HPDE6-E6E7 (cell line): ENCODE measurements around the gene TREML1.
"Not testable (repeated sequence)": the region's sequence is repeated elsewhere in the genome, so short reads cannot be mapped to it uniquely, and the experiment has no call there.

Source experiments
- DNase-seq: peaks from one replicate; pipeline ENCODE4 v3.0.0; 2011; ENCODE audit warnings: missing footprints; ENCODE audit errors: extremely low spot score

TREML1 gene

GRCh38 chr6:41153992-41154625 lies at the start of gene TREML1:
Gene TREML1 (minus strand): TSS chr6:41154347. CDS start chr6:41154288, 59 bp downstream.
- DNase-seq, result no peak

GRCh38 chr6:41201764-41202173 lies 47.6 kb upstream of the TREML1 start:
- DNase-seq, result no peak

GRCh38 chr6:41200901-41201763 lies 47.0 kb upstream of the TREML1 start, which contains the start of gene TREML2:
Gene TREML2 (minus strand): TSS chr6:41201149. CDS start chr6:41201008, 141 bp downstream.
- DNase-seq, result no peak

- no peak for DNase-seq
Observed at GRCh38 chr6:41200296-41200900, 46.3 kb upstream of the TREML1 start.

- DNase-seq, result no peak
Observed at GRCh38 chr6:41199552-41200246, 45.6 kb upstream of the TREML1 start.

GRCh38 chr6:41197234-41197633 lies 43.1 kb upstream of the TREML1 start:
- no peak for DNase-seq

- DNase-seq, result no peak
Observed at GRCh38 chr6:41194386-41194785, 40.2 kb upstream of the TREML1 start.

- no peak for DNase-seq
Observed at GRCh38 chr6:41193884-41194283, 39.7 kb upstream of the TREML1 start.

GRCh38 chr6:41193171-41193734 lies 39.1 kb upstream of the TREML1 start:
- no peak for DNase-seq

GRCh38 chr6:41191569-41191968 lies 37.4 kb upstream of the TREML1 start:
- no peak for DNase-seq

GRCh38 chr6:41190791-41191190 lies 36.6 kb upstream of the TREML1 start:
- DNase-seq, result no peak

GRCh38 chr6:41189967-41190366 lies 35.8 kb upstream of the TREML1 start:
- DNase-seq, result no peak

GRCh38 chr6:41189046-41189445 lies 34.9 kb upstream of the TREML1 start:
- DNase-seq, result not testable (repeated sequence)

GRCh38 chr6:41187924-41188886 lies 34.1 kb upstream of the TREML1 start:
- no peak for DNase-seq

- DNase-seq, result no peak
Observed at GRCh38 chr6:41186031-41186562, 31.9 kb upstream of the TREML1 start.

- DNase-seq, result no peak
Observed at GRCh38 chr6:41184761-41185160, 30.6 kb upstream of the TREML1 start.

- DNase-seq, result peak; percentile 61
Observed at GRCh38 chr6:41182069-41183034, 28.2 kb upstream of the TREML1 start.

- DNase-seq, result no peak
Observed at GRCh38 chr6:41181566-41181965, 27.4 kb upstream of the TREML1 start.

GRCh38 chr6:41179163-41179562 lies 25.0 kb upstream of the TREML1 start:
- no peak for DNase-seq
